HepG2 (cell line): ENCODE data around the gene TMEM266. TPM values are rescaled to one million over a fixed set of nuclear protein-coding genes. Genes with fewer than 3 reads are reported as not detected.

ENCODE experiments used
- ATF6 ChIP-seq: sonication (generic); formaldehyde crosslinking; conservative IDR thresholded peaks from 2 replicates; pipeline ENCODE4 v1.4.0; 2020; ENCODE audit warnings: missing genetic modification reagents
- DNMT3B ChIP-seq: conservative IDR thresholded peaks from 2 replicates; pipeline ENCODE4 v1.6.1; 2016; ENCODE audit warnings: missing biosample characterization, control low read depth
- HINFP ChIP-seq: sonication (generic); formaldehyde crosslinking; IDR thresholded peaks from 2 replicates; pipeline ENCODE4 v1.4.0; 2020; ENCODE audit warnings: low read depth, mild to moderate bottlenecking, missing genetic modification reagents
- KLF6 ChIP-seq: IDR thresholded peaks from 2 replicates; pipeline ENCODE4 v1.8.0; 2016; ENCODE audit warnings: missing biosample characterization, missing genetic modification reagents
- KMT2B ChIP-seq: IDR thresholded peaks from 2 replicates; pipeline ENCODE4 v1.6.1; 2016; ENCODE audit warnings: missing genetic modification reagents, missing compliant biosample characterization
- MIXL1 ChIP-seq: IDR thresholded peaks from 2 replicates; pipeline ENCODE4 v1.6.1; 2016
- NFKB2 ChIP-seq: sonication (generic); formaldehyde crosslinking; IDR thresholded peaks from 2 replicates; pipeline ENCODE4 v1.4.0; 2020; ENCODE audit warnings: missing genetic modification reagents, borderline replicate concordance
- RXRA ChIP-seq: sonication (generic); formaldehyde crosslinking; IDR thresholded peaks from 2 replicates; pipeline ENCODE4 v1.5.1; 2020; ENCODE audit warnings: missing genetic modification reagents
- SOX6 ChIP-seq, 2 experiments: fragments of 450-650 bp in 1 of 2; sonication (generic) in 1 of 2; formaldehyde crosslinking in 1 of 2; IDR thresholded peaks; 2 replicates each; pipeline versions ENCODE4 v1.4.0 to v1.6.1; 2017 to 2020; ENCODE audit warnings: antibody characterized with exemption in 1 of 2, mild to moderate bottlenecking in 1 of 2, missing genetic modification reagents in 1 of 2
- SPEN ChIP-seq: sonication (generic); formaldehyde crosslinking; IDR thresholded peaks from 2 replicates; pipeline ENCODE4 v1.5.1; 2020; ENCODE audit warnings: low read depth, mild to moderate bottlenecking, missing genetic modification reagents
- YY1 ChIP-seq: IDR thresholded peaks from 2 replicates; pipeline ENCODE4 v1.6.1; 2011; ENCODE audit warnings: low read length, low read depth, moderate library complexity, mild to moderate bottlenecking; ENCODE audit not compliant: insufficient read depth, insufficient replicate concordance
- ZBTB33 ChIP-seq: sonication (generic); formaldehyde crosslinking; IDR thresholded peaks from 2 replicates; pipeline ENCODE4 v1.4.0; 2020; ENCODE audit warnings: missing genetic modification reagents
- ZNF234 ChIP-seq: sonication (generic); formaldehyde crosslinking; conservative IDR thresholded peaks from 2 replicates; pipeline ENCODE4 v1.5.1; 2020; ENCODE audit warnings: mild to moderate bottlenecking, missing genetic modification reagents
- ZNF367 ChIP-seq: sonication (generic); formaldehyde crosslinking; IDR thresholded peaks from 2 replicates; pipeline ENCODE4 v1.4.0; 2020; ENCODE audit warnings: missing genetic modification reagents, borderline replicate concordance
- polyA plus RNA-seq, 8 experiments: library from polyadenylated mRNA; depleted of rRNA in 3 of 8; stranded (reverse) in 7 of 8; unstranded in 1 of 8; fragments of >200 nt; fragmentation: Illumina TruSeq in 4 of 8; extraction: Trizol in 4 of 8; gene quantifications; 2 replicates each; pipeline versions ENCODE4 v1.2.1 to v1.2.3, GENCODE V29; 2011 to 2016; ENCODE audit warnings: low read depth in 4 of 8, missing spikeins in 1 of 8, mixed read lengths in 1 of 8; ENCODE audit not compliant: insufficient read depth in 1 of 8
- total RNA-seq, 5 experiments: library from RNA; depleted of rRNA; stranded (reverse); fragments of >200 nt; fragmentation: Illumina TruSeq; extraction: Trizol; gene quantifications; 2 replicates each; pipeline ENCODE4 v1.2.3, GENCODE V29; 2016; ENCODE audit warnings: low read depth in 1 of 5
- TF ChIP-seq, protein P1 (sequence below): sonication (generic); formaldehyde crosslinking; IDR thresholded peaks from 2 replicates; pipeline ENCODE4 v1.5.1; 2020; ENCODE audit warnings: mild to moderate bottlenecking, missing genetic modification reagents, moderate library complexity
- TF ChIP-seq, protein P2 (sequence below): IDR thresholded peaks from 2 replicates; pipeline ENCODE4 v1.6.1; 2016; ENCODE audit warnings: missing compliant biosample characterization, missing genetic modification reagents, borderline replicate concordance

TMEM266 gene
- total and polyA plus RNA-seq, 2 of the 13 experiments (the other 11 are each of a cell fraction or from before 2014, with no cell fraction given) = 0.04 TPM; not detected in 1

DNA sequence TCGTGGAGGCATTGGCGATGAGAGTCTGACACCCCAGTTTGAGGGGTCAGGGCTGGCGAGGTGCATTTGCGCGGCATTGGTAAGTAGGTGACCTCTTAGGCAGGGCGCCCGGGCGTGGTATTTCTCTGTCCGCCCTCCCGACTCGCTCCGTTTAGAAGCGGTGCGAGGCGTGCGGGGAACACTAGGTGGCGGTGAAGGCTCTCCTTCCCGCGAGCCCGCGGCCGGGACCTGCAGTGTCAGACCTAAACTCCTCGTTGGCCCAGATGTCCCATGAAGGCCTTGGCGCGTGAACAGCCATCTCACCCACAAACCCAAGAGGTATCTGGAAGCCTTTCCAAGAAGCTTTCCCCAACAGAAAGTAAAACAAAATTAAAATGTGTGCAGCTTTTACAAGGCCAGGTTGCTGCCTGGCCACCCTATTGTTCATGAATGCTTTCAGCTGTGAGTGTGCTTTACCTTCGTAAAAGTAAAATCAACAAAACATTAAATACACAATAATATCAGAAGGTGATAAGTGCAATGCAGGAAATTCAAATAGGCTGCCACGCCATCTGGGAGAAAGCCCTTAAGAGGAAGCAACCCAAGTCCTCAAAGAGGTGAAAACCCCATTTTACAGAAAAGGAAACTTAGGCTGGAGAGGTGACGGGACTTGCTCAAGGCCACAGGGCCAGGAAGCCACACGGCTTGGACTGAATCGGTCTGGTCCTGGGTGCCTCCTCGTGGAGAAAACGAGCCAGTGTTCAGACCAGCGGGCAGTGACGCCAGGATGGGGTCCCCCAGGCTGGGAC, 131.2 kb downstream of the TMEM266 start (continued):
- TF ChIP-seq ZBTB33 (CRISPR knock-in tag) (peak; percentile 68; the same call in 1 of the 2 replicates), HINFP (no peak), RXRA (CRISPR knock-in tag) (peak; percentile 66; the same call in 1 of the 2 replicates), YY1 (peak; percentile 23), NFKB2 (CRISPR knock-in tag) (peak; percentile 32; the same call in 1 of the 2 replicates), ATF6 (CRISPR knock-in tag) (no peak), ZNF234 (CRISPR knock-in tag) (no peak), SPEN (0 out of 2 replicates have a peak, but pooled peaks have one; percentile 51), KMT2B (CRISPR knock-in tag) (no peak), DNMT3B (CRISPR knock-in tag) (no peak), SOX6 (IDR thresholded peaks at IDR 0.05) (no peak), SOX6 (CRISPR knock-in tag; IDR thresholded peaks at IDR 0.05) (peak; percentile 36; the same call in 1 of the 2 replicates), KLF6 (CRISPR knock-in tag) (no peak), MIXL1 (no peak), ZNF367 (no peak)
- TF ChIP-seq, protein P1, sequence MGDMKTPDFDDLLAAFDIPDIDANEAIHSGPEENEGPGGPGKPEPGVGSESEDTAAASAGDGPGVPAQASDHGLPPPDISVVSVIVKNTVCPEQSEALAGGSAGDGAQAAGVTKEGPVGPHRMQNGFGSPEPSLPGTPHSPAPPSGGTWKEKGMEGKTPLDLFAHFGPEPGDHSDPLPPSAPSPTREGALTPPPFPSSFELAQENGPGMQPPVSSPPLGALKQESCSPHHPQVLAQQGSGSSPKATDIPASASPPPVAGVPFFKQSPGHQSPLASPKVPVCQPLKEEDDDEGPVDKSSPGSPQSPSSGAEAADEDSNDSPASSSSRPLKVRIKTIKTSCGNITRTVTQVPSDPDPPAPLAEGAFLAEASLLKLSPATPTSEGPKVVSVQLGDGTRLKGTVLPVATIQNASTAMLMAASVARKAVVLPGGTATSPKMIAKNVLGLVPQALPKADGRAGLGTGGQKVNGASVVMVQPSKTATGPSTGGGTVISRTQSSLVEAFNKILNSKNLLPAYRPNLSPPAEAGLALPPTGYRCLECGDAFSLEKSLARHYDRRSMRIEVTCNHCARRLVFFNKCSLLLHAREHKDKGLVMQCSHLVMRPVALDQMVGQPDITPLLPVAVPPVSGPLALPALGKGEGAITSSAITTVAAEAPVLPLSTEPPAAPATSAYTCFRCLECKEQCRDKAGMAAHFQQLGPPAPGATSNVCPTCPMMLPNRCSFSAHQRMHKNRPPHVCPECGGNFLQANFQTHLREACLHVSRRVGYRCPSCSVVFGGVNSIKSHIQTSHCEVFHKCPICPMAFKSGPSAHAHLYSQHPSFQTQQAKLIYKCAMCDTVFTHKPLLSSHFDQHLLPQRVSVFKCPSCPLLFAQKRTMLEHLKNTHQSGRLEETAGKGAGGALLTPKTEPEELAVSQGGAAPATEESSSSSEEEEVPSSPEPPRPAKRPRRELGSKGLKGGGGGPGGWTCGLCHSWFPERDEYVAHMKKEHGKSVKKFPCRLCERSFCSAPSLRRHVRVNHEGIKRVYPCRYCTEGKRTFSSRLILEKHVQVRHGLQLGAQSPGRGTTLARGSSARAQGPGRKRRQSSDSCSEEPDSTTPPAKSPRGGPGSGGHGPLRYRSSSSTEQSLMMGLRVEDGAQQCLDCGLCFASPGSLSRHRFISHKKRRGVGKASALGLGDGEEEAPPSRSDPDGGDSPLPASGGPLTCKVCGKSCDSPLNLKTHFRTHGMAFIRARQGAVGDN (CRISPR knock-in tag) = peak; percentile 72
- TF ChIP-seq, protein P2, sequence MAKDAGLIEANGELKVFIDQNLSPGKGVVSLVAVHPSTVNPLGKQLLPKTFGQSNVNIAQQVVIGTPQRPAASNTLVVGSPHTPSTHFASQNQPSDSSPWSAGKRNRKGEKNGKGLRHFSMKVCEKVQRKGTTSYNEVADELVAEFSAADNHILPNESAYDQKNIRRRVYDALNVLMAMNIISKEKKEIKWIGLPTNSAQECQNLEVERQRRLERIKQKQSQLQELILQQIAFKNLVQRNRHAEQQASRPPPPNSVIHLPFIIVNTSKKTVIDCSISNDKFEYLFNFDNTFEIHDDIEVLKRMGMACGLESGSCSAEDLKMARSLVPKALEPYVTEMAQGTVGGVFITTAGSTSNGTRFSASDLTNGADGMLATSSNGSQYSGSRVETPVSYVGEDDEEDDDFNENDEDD (CRISPR knock-in tag) = peak; percentile 23; the same call in 1 of the 2 replicates
